Right lung (tissue), 5 donors: ENCODE results near the gene RNASE7. TPM values are rescaled to one million over a fixed set of nuclear protein-coding genes. Genes with fewer than 3 reads are reported as not detected.

ENCODE experiments used
- DNase-seq, 2 donors: peaks; one replicate each; pipeline ENCODE4 v3.0.0-alpha.2; 2013
- polyA plus RNA-seq, 5 donors: library from polyadenylated mRNA; unstranded; fragments of 120-200 nt; gene quantifications; one replicate each; pipeline versions ENCODE4 v1.2.1 to v1.2.3, GENCODE V29; 2013; ENCODE audit warnings: inconsistent platforms in 1 of 5, low replicate concordance in 1 of 5; ENCODE audit not compliant: insufficient read length in 5 of 5, insufficient read depth in 1 of 5

RNASE7 gene
- polyA plus RNA-seq, 5 donors = 0.12 to 0.13 (median 0.12) TPM; not detected in 2

DNA sequence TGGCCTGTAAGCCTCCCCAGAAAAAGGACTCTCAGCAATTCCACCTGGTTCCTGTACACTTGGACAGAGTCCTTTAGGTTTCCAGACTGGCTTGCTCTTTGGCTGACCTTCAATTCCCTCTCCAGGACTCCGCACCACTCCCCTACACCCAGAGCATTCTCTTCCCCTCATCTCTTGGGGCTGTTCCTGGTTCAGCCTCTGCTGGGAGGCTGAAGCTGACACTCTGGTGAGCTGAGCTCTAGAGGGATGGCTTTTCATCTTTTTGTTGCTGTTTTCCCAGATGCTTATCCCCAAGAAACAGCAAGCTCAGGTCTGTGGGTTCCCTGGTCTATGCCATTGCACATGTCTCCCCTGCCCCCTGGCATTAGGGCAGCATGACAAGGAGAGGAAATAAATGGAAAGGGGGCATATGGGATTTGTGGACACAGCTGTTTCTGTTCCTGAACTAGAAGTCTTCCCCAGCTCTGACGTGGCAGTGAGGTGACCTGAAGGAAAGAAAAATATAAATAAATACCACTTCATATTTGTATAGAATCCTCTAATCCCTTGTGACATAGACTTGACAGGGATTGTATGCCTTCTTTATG, 1.3 kb downstream of the RNASE7 start:
- DNase-seq = no peak

DNA sequence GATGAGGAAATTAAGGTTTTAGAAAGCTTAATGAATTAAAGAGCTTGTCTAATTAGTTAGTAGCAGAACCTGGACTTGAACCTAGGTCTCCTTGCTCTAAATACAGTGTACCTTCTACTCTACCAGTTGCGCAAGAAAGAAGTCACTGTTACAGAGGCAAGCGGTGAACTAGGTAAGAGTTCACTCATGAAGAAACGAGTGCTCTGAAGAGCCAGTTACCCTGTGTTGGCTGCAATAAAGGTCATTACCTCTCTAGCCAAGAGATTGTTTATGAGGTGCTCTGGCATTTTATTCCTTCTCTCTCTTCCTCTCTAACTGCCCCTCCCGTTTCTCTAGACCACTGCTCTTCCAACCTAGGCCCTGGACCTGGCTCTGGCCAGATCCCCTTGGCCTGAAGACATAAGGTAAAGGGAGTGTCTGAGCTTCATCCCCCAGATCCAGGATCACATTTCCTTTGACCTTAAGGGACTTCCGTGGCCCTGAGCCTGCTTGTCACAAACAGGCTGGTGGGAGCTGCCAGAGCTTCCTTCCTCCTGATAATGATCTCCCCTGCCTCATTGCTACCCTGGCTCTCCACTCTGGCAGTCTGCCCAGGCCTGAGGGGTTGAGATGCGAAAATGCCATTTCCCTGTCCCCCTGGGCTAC, 1.9 kb downstream of the RNASE7 start:
- DNase-seq = no peak

DNA sequence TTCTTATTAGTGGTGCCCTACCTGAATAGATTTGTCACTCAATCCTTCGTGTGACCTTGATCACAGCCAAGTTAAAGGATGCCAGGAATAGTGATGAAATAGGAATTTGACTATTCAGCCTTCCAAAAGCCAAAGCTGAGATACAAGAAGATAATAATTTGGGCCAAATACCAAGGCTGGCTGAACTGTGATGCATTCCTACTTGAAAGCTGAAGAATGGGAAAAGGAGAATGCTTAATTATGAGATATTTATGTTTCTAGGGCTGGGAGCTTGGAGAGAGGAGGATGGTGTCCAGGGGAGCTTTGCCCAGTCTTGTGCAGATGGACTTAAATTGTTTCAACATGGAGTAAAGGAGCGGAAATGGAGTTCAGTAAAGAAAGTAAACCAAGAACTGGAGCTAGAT, 5.2 kb downstream of the RNASE7 start:
- DNase-seq = no peak

DNA sequence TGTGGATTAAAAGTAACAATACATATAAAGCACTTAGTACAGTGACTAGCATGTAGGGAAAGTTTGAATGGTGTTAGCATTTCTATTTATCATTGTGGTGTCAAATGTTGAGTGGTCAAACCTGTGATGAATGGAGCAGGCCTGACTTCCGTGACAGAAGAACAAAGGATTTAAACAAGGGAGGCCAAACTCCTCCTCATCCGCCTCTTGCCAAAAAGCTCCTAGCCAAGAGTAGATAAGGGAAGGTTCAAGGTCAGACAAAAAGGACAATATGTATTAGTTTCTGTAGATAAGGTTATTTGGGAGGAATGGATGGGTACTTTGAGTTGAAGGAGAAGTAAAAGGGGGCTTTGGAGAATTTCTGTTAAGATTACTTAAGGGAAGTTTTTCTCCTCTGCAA, 6.5 kb downstream of the RNASE7 start:
- no peak for DNase-seq

DNA sequence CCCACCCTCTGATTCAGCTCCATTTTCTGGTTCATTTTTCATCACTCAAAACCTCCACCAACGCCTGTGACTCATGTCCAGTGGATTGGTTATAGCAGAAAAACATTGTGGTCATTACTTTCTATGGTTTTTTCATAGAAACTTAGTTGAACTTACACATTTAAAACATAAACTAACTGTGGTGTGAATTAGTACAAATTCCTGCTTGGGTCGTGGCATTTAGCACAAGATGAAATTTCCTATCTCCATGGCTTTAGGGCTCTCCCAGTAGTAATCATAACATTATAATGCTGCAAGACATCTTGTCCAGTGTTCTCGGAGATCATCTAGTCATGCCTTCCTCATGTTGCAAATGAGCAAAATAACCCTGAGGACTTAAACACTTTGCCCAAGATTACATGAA, 7.1 kb downstream of the RNASE7 start:
- no peak for DNase-seq

DNA sequence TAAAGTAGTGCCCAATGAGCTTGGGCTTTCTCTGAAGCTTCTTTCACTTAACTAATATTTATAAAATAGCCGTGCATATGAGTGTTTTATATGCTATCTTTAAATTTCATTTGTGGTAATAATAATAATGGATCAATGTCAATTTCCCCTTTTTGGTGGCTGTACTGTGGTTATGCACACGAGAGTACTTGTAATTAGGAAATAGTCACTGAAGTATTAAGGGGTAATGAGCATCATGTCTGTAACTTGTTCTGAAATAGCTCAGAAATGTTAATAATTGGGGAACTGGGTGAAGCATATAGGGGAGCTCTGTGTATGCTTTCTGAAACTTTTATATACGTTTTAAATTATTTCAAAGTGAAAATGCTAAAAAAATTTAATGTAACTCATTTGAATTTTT, 8.4 kb downstream of the RNASE7 start:
- no peak for DNase-seq

DNA sequence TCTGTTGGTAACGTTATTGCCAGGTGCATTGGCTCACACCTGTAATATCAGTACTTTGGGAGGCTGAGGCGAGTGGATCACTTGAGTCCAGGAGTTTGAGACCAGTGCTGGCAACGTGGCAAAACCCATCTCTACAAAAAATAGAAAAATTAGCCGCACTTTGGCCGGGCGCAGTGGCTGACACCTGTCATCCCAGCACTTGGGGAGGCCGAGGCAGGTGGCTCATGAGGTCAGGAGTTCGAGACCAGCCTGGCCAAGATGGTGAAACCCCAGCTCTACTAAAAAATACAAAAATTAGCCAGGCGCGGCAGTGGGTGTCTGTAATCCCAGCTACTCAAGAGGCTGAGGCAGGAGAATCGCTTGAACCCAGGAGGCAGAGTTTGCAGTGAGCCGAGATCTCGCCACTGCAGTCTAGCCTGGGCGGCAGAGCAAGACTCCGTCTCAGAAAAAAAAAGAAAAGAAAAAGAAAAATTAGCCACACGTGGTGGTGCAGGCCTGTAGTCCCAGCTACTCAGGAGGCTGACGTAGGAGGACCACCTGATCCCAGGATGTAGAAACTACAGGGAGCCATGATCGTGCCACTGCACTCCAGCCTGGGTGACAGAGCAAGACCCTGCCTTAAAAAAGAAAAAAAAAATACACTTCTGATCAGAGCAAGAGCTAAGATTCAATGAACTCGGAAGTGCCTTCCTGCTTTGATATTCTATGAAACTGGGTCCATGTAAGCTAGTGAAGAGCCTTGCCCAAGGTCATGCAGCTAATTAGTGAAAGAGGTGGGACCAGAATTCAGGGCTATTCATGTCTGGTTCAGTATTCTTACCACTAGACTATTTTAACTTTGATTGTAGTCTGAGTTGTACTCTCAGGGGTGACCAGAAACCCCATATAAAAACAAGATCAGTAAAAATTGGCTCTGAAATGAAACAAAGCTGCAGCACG, 11.3 kb downstream of the RNASE7 start:
- no peak for DNase-seq

DNA sequence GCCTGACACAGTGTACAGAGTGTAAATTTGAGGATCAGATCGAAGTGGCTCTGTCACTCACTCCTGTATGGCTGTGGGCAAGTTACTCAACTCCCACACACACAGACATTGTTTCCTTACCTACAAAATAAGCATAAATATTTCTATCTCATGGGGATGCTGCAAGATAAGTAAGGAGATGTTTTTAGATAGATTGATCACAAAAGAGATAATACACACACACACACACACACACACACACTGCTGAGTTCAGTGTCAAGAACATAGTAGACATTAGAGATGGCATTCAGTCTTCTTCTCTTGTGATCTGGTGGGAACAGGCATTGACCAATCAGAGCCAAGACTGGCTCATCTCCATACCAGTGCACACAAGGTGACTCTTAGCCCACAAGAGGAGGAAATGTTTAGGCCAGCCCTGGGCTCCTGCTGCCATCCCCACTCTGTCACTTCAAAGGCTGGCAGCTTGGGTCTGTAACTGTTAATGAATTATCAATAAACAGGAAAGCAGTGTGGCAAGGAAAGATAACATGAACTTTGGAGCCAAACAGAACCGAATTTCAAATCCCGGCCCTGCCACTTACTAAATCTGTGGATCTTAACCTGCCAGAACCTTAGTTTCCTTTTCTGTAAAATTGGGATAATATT, 12.1 kb downstream of the RNASE7 start:
- DNase-seq = no peak

DNA sequence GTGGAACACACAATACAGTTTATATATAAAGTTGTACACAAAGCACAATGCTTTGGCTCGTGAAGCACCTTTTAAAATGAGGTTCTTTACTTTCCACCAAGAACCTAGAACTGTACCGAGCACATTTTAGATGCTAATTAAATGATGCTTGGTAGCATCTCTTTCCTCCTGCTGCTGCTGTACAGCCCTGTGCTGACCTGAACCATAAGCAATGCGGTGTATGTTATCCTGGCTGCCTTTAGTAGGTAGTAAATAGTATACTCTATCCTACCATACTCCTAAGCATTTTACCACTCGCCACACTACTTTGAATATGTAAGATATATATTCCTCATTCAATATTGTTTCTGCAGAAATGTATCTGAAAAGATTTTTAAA, 12.6 kb downstream of the RNASE7 start:
- DNase-seq = no peak

DNA sequence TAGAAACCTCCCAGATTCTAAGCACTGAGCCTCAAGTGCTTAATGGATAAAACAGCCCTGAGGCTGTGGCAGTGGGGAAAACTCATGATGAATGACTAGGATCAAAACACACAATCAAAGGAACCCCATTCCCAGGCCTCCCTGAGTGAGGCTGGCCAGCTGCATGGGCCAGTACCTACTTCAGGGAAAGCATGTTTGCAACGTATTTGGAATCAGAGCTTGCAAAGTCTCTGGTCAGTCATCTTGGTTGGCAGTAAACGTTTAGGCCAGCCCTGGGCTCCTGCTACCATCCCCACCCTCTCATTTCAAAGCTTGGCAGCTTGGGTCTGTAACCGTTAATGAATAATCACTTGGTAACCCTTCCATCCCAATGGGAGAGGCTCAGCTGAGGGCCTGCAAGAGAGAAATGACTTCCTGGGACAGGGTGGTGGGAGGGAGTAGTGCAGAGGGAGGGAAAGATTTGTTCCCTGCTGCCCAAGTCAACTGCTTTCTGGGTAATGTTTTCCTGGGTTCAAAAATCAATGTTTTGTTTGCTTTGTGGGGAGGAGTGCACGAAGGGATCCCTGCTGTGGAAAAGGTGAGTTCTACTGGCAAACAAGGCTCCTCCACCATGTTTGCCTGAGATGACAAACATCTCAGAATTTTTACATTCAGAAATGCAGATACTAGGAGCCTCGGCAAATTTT, 13.4 kb downstream of the RNASE7 start:
- no peak for DNase-seq

DNA sequence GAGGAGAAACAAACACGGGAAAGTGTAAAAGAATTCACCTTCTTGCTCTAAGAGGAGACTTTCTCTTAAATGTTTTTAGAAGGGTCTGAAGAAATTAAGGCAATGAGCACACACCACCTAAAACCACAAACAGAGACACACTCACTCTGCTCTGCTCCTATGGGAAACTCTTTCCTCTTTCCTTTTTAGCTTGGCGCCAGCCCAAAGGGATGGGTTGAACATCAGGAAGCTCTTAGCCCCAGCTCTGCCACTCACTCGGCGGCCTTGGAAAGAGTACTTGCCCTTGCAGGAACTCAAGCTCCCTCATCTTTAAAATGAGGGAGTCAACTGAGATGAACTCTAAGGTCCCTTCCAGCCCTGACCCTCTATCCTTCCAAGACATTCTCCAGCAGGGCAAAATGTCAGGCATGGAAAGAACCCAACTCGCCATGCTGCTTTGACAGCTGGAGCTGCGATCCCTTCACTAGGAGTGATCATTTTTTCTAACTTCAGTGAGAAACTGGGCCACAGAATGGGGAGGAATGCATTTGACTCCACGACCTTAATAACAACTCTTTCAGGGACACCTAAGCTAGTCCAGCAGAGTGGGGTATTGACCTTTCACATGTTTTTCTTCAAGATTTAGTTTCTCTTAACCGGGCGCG, 14.5 kb downstream of the RNASE7 start:
- DNase-seq = no peak

DNA sequence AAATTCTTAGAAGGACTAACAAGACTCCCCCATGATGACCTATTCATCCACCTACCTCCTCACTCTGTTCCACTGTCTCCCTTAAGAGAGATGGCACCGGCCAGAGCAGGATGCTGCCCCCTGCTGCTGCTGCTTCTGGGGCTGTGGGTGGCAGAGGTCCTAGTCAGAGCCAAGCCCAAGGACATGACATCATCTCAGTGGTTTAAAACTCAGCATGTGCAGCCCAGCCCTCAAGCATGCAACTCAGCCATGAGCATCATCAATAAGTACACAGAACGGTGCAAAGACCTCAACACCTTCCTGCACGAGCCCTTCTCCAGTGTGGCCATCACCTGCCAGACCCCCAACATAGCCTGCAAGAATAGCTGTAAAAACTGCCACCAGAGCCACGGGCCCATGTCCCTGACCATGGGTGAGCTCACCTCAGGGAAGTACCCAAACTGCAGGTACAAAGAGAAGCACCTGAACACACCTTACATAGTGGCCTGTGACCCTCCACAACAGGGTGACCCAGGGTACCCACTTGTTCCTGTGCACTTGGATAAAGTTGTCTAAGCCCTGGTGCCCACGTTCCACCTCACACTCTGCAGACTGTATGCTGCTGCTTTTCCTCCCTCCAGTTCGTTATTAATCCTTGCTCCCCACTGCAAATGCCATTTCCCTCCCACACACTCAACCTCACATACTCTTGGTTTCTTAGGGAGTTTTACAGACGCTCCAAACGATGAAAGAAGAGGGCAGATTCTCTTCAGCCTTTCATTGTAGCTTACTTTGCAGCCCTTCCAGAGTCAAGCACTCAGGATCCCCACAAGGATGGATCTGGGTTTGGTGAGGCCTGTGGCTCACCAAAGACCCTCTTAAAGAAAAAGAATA, 15.9 kb downstream of the RNASE7 start, which contains the start of gene RNASE8:
Gene RNASE8 (plus strand): TSS at position 20 of the 873 bp plus-strand sequence. CDS start 71 bp downstream, at position 91.
- DNase-seq = no peak

DNA sequence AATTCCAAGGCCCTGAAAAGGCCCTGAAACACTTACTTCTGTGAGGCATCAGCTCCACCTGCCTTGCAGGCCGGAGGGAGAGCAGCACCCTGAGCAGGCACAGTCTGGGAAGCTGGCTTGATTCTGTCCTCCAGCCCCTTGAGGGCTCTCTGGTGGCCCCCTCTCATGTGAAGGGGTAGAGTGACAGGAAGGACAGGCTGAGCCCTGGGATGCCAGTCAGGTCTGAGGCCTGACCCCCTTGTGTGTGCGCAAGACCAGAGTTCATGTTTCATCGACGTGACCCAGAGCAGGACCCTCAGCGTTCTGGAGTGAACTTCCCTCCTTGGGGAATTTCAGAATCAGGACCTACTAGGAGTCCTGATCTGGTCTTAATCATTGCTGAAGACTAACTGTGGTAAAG, 16.7 kb downstream of the RNASE7 start:
- DNase-seq = no peak

DNA sequence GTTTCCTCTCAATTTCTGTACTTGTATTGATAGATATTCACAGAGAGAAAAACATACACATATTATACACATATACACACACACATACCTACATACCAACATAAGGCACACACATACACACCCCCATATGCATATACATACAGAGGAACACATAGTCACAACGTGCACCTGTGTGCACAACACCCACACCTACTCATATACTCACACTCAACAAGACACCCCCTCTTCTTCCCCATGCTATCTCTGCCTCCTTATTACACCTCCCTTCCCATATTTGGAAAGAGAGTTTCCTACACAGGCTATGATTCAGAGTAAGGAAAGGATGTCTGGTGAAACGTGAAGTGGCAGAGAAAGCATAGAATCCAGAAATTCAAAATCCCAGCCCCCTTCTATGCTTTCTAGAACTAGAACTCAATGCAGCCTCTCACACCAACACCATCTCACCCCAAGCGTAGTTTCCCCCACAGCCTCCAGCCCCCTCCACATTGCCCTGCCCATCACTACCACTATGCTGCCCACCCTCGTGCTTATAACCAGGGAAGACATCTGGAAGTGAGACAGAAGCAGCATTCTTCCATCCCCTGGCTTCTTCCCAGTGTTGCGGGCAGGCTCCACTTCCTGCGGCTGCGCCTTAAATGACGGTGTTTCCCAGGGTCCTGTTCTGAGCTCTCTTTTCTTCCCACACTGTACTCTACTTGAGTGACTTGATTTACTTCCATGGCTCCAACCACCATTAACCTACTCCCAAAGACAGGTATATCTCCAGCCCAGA, 17.9 kb downstream of the RNASE7 start:
- DNase-seq = no peak

DNA sequence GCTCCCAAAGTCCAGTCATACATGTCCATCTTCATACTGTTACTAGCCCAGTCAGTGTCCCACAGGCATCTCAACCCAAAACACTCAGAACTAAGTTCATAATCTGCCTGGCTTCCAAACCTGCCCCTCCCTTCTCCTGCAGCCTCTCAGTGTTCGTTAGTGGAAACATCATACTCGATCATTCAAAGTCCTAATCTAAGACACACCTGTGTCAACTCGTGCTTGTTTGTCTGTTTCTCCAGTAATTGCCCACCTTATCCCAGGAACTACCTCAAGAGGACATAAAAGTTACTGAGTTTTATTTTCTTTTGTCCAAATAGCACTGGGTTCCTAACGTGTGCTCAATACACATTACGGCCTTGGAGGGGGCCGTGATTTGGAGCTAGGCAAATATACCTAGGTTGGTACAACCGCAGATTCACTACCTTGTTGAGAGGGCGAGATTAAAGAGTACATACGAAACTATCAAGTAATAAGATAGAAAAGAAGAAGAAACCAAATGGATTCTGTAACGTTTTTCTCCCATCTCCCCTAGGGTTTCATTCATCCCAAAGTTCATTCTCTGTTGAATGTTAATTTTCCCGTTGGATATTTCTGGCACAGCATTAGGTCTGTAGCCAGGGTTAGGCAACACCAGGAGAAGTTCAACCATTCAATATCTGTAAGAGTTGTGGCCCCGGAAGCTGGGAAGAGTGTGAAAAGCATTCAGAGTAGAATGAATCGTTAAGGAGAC, 18.6 kb downstream of the RNASE7 start:
- no peak for DNase-seq

DNA sequence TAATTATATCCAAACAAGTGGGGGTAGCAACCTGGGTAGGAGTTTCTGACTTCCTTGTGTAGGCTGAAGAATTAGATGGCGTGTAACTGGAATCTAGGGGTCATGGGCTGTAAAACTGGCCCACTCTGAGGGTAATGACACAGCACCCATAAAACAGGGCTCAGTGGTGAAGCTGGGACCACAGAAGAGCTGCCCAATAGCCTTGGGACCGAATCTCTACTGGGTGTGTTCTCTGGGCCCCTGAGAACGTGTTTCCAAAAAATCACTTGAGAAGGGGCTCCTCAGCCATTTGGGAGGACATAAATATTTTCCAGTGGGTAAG, 19.1 kb downstream of the RNASE7 start:
- DNase-seq = no peak

DNA sequence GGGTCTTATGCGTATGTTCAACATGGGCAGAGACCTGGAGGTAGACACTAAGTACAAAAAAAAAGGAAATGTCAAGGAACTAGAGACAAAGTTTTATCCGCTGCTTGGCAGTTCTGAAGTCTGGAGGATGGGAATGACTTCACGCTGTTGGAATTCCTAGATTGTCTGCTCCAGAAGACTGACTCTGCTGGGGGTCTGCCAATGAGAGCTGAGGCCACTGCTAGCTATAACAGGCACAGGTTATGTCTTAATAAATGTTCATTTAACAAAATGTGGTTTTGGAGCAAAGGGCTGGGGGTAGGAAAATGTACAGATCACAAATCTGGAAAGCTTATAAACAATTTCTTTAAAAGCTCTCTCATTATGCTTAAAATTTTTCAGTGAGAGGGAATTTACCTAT, 21.3 kb downstream of the RNASE7 start:
- no peak for DNase-seq

DNA sequence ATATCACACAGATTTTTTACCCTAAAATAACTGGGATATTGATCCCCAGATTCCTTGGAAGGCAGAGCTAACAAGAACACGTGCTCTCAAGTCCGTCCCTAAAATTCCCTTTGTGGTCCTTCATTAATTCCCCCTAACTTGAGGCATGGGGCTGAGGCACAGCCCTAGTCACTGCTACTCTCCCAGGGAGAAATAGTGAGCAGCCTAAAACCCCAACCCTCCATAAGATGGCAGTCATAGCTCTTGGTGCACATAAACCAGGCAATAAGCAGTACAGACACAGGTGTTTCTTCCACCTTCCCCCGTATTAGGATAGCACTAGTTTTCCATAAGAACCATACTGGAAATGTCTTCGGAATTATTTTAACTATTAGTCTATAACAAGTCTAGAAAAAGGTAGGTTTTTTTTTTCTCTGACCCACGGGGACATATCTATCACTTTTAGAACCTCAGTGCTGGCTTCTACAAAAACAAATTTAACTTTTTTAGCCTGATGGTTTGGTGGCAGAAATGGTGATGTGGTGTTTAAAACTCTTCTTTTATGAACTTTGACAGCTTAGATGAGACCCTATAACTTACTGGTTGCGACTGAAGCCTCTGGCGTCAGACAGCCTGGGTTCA, 24.8 kb downstream of the RNASE7 start:
- no peak for DNase-seq
